GM19240 (cell line): ENCODE measurements around the gene MEX3D.
A peak's percentile ranks its signal among the peaks of the same experiment; 100 is the strongest.

ENCODE experiments used
- DNase-seq: peaks from one replicate; pipeline ENCODE4 v3.0.0; 2011; ENCODE audit warnings: low spot score; ENCODE audit not compliant: insufficient read length

The MEX3D gene

GRCh38 chr19:1568320-1569019, at the start of gene MEX3D:
MEX3D (minus strand) TSS chr19:1568325; CDS start chr19:1568058, 267 bp downstream.
- peak; percentile 98 for DNase-seq

- DNase-seq = no peak
These were observed 48.8 kb upstream of the MEX3D start for GRCh38 chr19:1616875-1617274.

GRCh38 chr19:1616396-1616795, 48.3 kb upstream of the MEX3D start:
- no peak for DNase-seq

GRCh38 chr19:1615156-1615765, 47.1 kb upstream of the MEX3D start:
- no peak for DNase-seq

DNA sequence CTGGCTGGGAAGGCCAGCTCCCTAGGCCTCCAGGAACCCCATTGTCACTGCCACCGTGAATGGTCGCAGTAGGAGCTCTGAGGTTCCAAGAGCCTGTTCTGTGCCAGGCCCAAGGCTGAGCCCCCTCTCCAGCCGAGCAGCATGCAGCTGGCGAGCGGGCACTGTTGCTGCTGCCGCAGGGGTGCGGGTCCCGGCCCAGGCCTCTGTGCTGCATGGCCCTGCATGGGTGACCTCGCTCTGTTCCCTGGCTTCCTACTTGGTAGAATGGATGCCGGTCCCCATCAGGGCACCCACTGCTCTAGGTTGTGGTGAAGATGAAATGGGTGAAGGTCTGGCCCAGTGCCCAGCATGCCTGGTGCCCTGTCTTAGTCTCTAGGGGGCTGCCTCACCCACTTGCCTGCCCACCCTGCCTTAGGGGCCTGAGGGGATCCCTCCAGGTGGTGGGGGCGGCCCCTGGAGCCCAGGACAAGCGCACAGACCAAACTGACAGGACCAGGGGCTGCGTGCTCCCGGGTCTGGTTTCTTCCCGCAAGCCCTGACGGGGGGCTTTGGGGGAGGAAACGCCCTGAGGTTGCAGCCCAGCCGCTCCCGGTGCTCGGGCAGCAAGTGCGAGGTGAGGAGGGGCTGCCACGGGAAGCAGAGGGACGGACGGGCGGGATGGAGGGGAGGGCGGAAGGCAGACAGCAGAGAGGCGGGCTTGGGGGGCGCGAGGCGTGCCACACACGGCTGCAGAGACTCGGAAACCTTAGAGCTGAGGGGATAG, 45.9 kb upstream of the MEX3D start:
- no peak for DNase-seq

GRCh38 chr19:1613146-1613545, 45.0 kb upstream of the MEX3D start:
- DNase-seq = no peak

DNA sequence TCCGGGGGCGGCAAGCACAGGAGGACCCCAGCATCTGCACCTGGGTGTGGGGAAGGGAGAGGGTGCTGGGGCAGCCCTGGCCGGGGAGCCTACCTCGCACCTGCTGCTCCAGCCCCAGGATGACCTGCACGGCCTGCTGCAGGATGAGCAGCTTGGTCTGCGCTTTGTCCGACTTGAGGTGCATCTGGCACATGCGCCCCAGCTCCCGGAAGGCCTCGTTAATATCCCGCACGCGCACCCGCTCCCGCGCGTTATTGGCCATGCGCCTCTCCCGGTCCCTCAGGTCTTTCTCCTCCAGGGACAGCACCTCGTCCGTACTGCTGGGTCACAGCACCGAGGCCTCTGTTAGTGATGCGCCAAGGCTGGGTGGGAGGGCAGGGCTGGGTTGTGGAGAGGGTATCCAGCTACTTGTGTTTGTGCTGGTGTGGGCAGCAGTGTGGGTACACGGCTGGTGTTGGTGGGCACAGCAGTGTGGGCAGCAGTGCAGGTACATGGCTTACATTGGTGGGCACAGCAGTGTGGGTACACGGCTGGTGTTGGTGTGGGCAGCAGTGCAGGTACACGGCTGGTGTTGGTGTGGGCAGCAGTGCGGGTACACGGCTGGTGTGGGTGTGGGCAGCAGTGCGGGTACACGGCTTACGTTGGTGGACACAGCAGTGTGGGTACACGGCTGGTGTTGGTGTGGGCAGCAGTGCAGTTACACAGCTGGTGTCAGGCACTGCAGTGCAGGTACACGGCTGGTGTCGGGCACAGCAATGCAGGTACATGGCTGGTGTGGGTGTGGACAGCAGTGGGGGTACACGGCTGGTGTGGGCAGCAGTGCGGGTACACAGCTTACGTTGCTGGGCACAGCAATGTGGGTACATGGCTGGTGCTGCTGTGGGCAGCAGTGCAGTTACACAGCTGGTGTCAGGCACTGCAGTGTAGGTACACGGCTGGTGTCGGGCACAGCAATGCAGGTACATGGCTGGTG, 44.3 kb upstream of the MEX3D start:
- no peak for DNase-seq

DNA sequence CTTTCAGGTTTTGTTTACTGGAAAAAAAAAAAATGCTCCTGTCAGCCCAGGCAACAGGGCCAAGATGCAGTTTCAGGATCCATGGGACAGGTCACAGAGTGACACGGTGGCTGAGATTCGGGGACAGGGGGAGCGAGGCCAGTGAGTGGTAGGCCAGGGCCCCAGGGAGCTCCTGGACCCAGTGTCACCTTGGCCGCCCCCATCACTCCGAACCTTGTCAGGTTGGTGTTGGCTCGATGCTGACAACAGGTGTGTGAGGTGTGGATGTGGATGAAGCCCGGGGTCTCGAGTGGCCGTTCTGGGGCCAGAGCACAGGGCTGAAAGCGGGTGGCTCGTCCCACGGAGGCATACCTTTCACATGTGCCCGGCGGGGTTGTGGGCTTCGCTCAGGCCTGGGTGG, 43.2 kb upstream of the MEX3D start:
- no peak for DNase-seq

DNA sequence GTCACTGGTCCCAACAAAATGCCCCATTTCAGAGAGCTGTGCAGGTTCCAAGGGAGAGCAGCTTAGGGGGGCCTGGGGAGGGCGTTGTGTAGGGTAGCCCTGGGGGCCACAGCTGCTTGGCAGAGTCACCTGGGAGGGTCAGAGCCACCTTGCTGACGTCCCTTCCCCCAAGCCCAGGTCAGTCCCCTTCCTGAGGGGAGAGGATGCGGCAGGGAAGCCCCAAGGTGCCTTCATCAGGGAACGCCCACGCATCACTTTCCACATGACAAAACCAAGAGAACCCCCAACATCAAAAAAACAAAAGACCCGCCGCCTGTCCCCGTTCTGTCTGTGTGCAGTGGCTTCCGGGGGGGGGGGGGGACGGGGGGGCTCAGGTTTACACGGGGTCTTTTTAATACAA, 42.5 kb upstream of the MEX3D start:
- no peak for DNase-seq

DNA sequence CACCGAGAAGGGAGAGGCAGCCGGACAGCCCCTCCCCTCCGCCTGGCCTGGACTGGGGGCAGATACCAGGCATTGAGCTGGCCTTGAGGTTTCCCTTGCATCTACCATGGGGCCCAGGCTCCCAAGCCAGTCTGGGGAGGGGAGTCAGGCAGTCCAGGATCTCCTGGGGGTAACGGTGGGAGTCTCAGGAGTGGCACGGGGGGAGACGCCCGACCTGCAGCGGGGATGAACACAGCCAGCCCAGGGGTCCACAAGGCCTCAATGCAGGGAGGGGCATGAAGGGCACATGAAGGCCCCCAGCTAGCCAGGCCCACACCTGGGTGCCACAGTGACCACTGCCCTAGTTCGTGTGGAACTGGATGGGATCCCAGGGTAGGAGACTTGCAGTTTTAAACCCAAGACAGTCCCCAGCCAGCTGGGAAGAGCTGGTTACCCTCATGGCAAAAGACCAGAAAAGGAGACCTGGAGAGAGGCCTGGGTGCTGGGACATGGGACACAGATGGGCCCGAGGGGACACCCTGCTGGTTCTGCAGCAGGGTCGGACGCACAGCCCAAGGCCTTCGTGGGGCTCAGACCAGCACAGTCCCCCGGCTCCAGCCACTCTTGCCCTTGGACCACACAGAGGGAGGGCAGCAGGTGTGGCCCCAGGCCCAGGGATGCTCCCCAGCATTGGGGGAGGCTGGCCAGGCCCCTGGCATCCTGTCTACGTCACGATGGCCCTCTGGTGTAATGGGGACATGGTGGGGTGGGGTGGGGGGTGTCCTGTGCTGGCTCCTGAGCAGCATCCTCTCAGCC, 41.8 kb upstream of the MEX3D start:
- no peak for DNase-seq

DNA sequence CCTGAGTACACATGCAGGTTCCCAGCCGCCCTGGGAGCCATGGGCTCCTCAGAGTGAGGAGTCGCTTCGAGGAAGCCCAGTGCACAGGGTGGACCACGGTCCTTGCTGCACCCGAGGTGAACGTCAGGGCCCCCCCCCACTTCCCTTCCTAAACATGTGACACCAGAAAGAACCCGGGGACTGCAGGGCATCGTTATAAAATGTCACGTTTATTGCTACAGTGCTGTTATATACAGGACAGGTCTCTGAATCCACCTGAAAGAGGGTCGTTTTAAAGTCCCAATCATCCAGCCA, 40.9 kb upstream of the MEX3D start:
- DNase-seq = no peak

DNA sequence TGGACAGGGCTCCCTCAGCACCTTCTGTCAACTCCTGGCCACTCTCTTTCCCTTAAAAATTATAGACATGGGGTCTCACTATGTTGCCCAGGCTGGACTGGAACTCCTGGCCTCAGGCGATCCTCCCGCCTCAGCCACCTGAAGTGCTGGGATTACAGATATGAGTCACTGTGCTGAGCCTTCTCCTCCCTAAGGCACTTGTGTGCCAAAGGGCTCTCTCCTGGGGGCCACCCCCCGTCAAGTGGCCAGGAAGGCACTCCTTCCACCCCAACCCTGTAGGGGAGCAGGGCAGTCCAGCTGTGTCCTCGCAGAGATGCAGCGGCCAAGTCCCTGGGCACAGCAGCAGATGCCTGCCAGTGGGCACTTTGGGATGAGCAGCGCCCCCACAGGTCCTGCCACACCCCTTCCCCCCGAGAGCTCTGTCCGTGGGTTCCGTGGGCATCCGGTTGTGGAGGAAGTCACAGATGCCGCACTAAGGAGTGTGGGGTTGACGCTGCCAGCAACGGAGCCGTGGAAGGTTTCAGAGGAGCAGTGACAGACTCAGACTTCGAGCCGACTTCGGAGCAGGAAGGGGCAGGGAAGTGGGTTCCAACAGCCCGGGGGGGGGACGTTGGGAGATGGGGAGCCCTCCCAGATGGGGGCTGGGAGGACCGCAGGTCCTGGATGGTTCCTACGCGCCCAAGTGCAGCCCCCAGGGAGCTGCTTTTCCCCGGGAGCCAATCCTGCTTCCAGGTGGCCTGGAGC, 40.4 kb upstream of the MEX3D start:
- DNase-seq = no peak

GRCh38 chr19:1606138-1606651, 38.1 kb upstream of the MEX3D start:
- DNase-seq = no peak

DNA sequence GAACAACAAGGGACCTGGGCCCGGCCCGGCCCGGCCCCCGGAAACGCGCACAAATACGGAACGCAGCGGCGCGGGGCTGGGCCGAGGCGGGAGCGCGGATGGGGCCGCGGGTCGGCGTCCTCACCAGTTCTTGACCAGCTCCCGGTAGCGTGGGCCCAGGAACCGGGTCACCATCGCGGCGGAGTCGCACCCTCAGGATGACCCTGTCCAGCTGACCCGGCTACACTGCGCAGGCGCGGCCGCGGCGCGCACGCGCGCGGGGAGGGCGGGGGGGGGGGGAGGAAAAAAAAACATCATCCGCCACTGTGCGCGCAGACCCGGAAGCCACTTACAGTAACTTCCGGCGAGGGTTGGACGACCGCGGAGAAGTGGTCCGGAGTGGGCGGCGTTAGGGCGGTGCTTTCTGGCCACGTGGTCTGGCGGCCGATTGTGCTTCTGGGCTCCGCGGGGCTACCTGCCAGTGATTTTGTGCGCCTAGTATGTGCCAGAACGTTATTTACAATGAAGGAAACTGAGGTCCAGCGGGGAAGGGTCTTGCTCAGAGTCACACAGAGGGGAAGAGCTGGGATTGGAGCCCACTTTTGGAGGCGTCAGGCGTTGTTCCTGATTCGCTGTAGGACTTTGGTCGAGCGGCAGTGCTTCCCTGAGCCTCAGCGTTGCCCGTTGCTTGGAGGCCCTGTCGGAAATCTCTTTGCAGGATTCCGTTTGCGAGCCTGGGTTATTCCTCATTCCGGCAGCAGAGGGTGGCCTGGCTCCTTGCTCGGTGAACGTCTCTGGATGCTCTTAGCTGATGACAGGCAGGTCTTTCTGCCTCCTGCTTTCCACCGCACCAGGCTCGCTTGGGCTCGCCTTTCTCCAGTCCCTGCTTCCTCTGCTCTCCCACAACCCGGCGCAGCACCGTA, 37.4 kb upstream of the MEX3D start, which contains the start of gene UQCR11:
TSS of gene UQCR11 (minus strand) at position 227 of the 902 bp plus-strand sequence. CDS start at position 174, 53 bp downstream.
- DNase-seq = peak; percentile 97

GRCh38 chr19:1602091-1602707, 34.1 kb upstream of the MEX3D start:
- no peak for DNase-seq

GRCh38 chr19:1601613-1602064, 33.5 kb upstream of the MEX3D start:
- no peak for DNase-seq

- no peak for DNase-seq
These were observed 31.3 kb upstream of the MEX3D start for GRCh38 chr19:1599460-1599846.
